ENCODE data around the gene CDK2AP2.

Gene CDK2AP2

GRCh38 chr11:67523556-67524479, 15.9 kb upstream of the CDK2AP2 start:
- H4K20me1 ChIP-seq (ENCODE audit: insufficient read depth, low read length, poor library complexity, severe bottlenecking): no peaks in the 10 kb centered on the region
- no peak for TF ChIP-seq EZH2phosphoT487 (IDR thresholded peaks at IDR 0.05; ENCODE audit: borderline replicate concordance)
- no peak for TF ChIP-seq CTCF (conservative IDR thresholded peaks at IDR 0.05; ENCODE audit: low read length)
- H3K27me3 ChIP-seq (ENCODE audit: insufficient read depth, low read length, poor library complexity, severe bottlenecking): no peaks in the 10 kb centered on the region
- no peaks in the 10 kb centered on the region for H3F3A ChIP-seq (ENCODE audit: low read depth)
- H3K36me3 ChIP-seq (ENCODE audit: insufficient read depth, low read length): no peaks in the 10 kb centered on the region
- H3K4me1 ChIP-seq (ENCODE audit: insufficient read depth, low read length, poor library complexity, severe bottlenecking): no peaks in the 10 kb centered on the region
- no peaks in the 10 kb centered on the region for H3K9me2 ChIP-seq (replicated peaks; ENCODE audit: low read depth, low read length)
- H3K9ac ChIP-seq (ENCODE audit: low read depth, low read length, poor library complexity, severe bottlenecking): no peak overlapping the region
- H3K4me2 ChIP-seq (ENCODE audit: low read depth, low read length, poor library complexity, severe bottlenecking): no peak overlapping the region
- H2AFZ ChIP-seq (ENCODE audit: low read length): no peak overlapping the region
- H3K79me2 ChIP-seq (ENCODE audit: insufficient read depth, low read length): no peaks in the 10 kb centered on the region
- no peak overlapping the region for H3K4me3 ChIP-seq (ENCODE audit: low read length, poor library complexity, severe bottlenecking)
- no peaks in the 10 kb centered on the region for H3K9me3 ChIP-seq (ENCODE audit: insufficient read depth, low read depth, low read length)

GRCh38 chr11:67522844-67523555, 15.0 kb upstream of the CDK2AP2 start, which contains the start of gene CABP2:
CABP2 (minus strand) TSS chr11:67523446; CDS start chr11:67523326, 120 bp downstream.
- Histone ChIP-seq H3K4me1 (ENCODE audit: insufficient read depth, low read length, poor library complexity, severe bottlenecking) (no peaks in the 10 kb centered on the region), H3K9me2 (replicated peaks; ENCODE audit: low read depth, low read length) (no peaks in the 10 kb centered on the region), H3K9ac (ENCODE audit: low read depth, low read length, poor library complexity, severe bottlenecking) (no peak within 1 kb of the TSS), H3K36me3 (ENCODE audit: insufficient read depth, low read length) (no peaks in the 10 kb centered on the region), H2AFZ (ENCODE audit: low read length) (no peak within 1 kb of the TSS), H3K4me2 (ENCODE audit: low read depth, low read length, poor library complexity, severe bottlenecking) (no peak within 1 kb of the TSS), H3K4me3 (ENCODE audit: low read length, poor library complexity, severe bottlenecking) (no peak within 1 kb of the TSS), H3F3A (ENCODE audit: low read depth) (no peaks in the 10 kb centered on the region), H3K79me2 (ENCODE audit: insufficient read depth, low read length) (no peaks in the 10 kb centered on the region), H3K27me3 (ENCODE audit: insufficient read depth, low read length, poor library complexity, severe bottlenecking) (no peaks in the 10 kb centered on the region), H4K20me1 (ENCODE audit: insufficient read depth, low read length, poor library complexity, severe bottlenecking) (no peaks in the 10 kb centered on the region), H3K9me3 (ENCODE audit: insufficient read depth, low read depth, low read length) (no peaks in the 10 kb centered on the region)
- no peak for TF ChIP-seq CTCF (conservative IDR thresholded peaks at IDR 0.05; ENCODE audit: low read length)
- TF ChIP-seq EZH2phosphoT487 (IDR thresholded peaks at IDR 0.05; ENCODE audit: borderline replicate concordance): no peak

GRCh38 chr11:67522338-67522737, 14.4 kb upstream of the CDK2AP2 start:
- Histone ChIP-seq H4K20me1 (ENCODE audit: insufficient read depth, low read length, poor library complexity, severe bottlenecking) (no peaks in the 10 kb centered on the region), H3K79me2 (ENCODE audit: insufficient read depth, low read length) (no peaks in the 10 kb centered on the region), H3K4me2 (ENCODE audit: low read depth, low read length, poor library complexity, severe bottlenecking) (no peak overlapping the region), H3F3A (ENCODE audit: low read depth) (no peaks in the 10 kb centered on the region), H3K27me3 (ENCODE audit: insufficient read depth, low read length, poor library complexity, severe bottlenecking) (no peaks in the 10 kb centered on the region), H3K9ac (ENCODE audit: low read depth, low read length, poor library complexity, severe bottlenecking) (no peak overlapping the region), H3K9me3 (ENCODE audit: insufficient read depth, low read depth, low read length) (no peaks in the 10 kb centered on the region), H3K4me3 (ENCODE audit: low read length, poor library complexity, severe bottlenecking) (no peak overlapping the region), H3K36me3 (ENCODE audit: insufficient read depth, low read length) (no peaks in the 10 kb centered on the region), H3K4me1 (ENCODE audit: insufficient read depth, low read length, poor library complexity, severe bottlenecking) (no peaks in the 10 kb centered on the region), H3K9me2 (replicated peaks; ENCODE audit: low read depth, low read length) (no peaks in the 10 kb centered on the region), H2AFZ (ENCODE audit: low read length) (no peak overlapping the region)
- TF ChIP-seq EZH2phosphoT487 (IDR thresholded peaks at IDR 0.05; ENCODE audit: borderline replicate concordance) (no peak), CTCF (conservative IDR thresholded peaks at IDR 0.05; ENCODE audit: low read length) (no peak)

Data from Loucy (cell line).